ENCODE results near the gene AKR1C8. TPM values are rescaled to one million over a fixed set of nuclear protein-coding genes. Genes with fewer than 3 reads are reported as not detected.
"Not testable (repeated sequence)": the region's sequence is repeated elsewhere in the genome, so short reads cannot be mapped to it uniquely, and the experiment has no call there.

Gene AKR1C8
- under 1 TPM in 1 of 2 experiments, not detected in 1; 0.22 TPM for total RNA-seq

- Mint-ChIP-seq H3K27ac (no peak within 1 kb of the TSS), H3K27me3 (no peaks in the 10 kb centered on the region), H3K4me3 (no peak within 1 kb of the TSS), H3K36me3 (no peaks in the 10 kb centered on the region), H3K9me3 (no peaks in the 10 kb centered on the region), H3K4me1 (no peaks in the 10 kb centered on the region)
- no peak for DNase-seq
Measured at GRCh38 chr10:5184987-5185775, at the start of gene AKR1C8. TSS of gene AKR1C8 (minus strand) at chr10:5185150. CDS start at chr10:5185104, 46 bp downstream.

DNA sequence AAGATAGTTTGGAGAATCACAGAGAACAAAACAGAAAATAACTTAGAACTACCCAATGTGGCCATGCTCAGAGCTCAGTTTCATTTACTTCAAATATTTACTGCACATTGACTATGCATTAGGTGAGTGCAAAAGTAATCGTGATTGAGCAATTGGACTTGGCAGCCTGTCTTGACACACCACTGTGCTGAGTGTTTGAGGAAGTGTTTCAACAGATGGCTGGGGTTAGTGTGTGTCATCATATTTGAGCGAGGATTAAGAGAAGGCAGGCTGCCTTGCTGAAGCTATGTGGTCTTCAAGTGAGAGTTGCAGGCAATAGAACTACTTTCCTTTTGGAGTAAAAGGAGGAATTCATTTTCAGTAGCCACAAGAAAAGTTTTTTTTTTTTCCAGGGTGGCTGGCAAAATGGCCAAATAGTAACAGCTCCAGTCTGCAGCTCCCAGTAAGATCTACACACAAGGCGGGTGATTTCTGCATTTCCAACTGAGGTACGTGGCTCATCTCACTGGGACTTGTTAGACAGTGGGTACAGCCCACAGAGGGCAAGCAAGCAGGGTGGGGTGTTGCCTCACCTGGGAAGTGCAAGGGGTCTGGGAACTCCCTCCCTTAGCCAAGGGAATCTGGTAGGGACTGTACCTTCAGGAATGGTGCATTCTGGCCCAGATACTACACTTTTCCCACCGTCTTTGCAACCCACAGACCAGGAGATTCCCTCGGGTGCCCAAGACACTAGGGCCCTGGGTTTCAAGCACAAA lies 49.3 kb upstream of the AKR1C8 start:
- DNase-seq, result no peak
- H3K27ac Mint-ChIP-seq, result no peak overlapping the region
- H3K27me3 Mint-ChIP-seq, result peaks cover 16% of the 10 kb centered on the region
- H3K4me3 Mint-ChIP-seq, result no peak overlapping the region
- peaks cover 14% of the 10 kb centered on the region for H3K9me3 Mint-ChIP-seq
- H3K36me3 Mint-ChIP-seq, result peaks cover 10% of the 10 kb centered on the region
- no peaks in the 10 kb centered on the region for H3K4me1 Mint-ChIP-seq

GRCh38 chr10:5233324-5233723 lies 48.4 kb upstream of the AKR1C8 start:
- peaks cover 16% of the 10 kb centered on the region for H3K27me3 Mint-ChIP-seq

GRCh38 chr10:5229019-5229418 lies 44.1 kb upstream of the AKR1C8 start:
- Mint-ChIP-seq H3K4me3 (no peak overlapping the region), H3K27me3 (no peaks in the 10 kb centered on the region), H3K27ac (no peak overlapping the region), H3K9me3 (peaks cover 2% of the 10 kb centered on the region), H3K36me3 (no peaks in the 10 kb centered on the region), H3K4me1 (no peaks in the 10 kb centered on the region)
- DNase-seq, result no peak

More at GRCh38 chr10:5233324-5233723, 48.4 kb upstream of the AKR1C8 start:
- DNase-seq, result no peak
- H3K27ac Mint-ChIP-seq, result no peak overlapping the region
- H3K4me3 Mint-ChIP-seq, result no peak overlapping the region
- no peaks in the 10 kb centered on the region for H3K4me1 Mint-ChIP-seq
- H3K36me3 Mint-ChIP-seq, result peaks cover 10% of the 10 kb centered on the region
- H3K9me3 Mint-ChIP-seq, result peaks cover 14% of the 10 kb centered on the region

GRCh38 chr10:5222942-5223341 lies 38.0 kb upstream of the AKR1C8 start:
- H3K4me3 Mint-ChIP-seq, H3K4me1 Mint-ChIP-seq, H3K9me3 Mint-ChIP-seq, H3K27me3 Mint-ChIP-seq, H3K27ac Mint-ChIP-seq, DNase-seq, H3K36me3 Mint-ChIP-seq: not testable (repeated sequence)

DNA sequence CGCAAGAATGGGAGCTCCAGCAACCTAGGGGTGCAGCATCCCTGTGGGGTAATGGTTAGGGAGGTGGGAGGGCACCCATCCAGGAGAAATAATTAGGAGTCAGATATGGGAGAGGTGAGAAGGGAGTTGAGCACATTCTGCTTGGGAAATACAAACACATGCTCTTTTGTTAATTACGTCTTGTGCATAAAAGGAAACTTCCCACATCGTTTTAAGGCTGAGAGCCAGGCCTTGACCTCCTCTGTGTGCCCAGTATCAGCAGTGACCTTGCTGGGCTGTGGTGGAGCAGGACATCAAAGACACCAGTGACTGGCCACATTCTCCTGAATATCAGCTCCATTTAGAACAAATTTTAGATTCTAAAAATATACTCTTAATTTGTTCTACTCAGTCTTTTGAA lies 34.3 kb upstream of the AKR1C8 start:
- H3K4me3 Mint-ChIP-seq, result no peak overlapping the region
- DNase-seq, result no peak
- H3K27me3 Mint-ChIP-seq, result peaks cover 12% of the 10 kb centered on the region
- no peaks in the 10 kb centered on the region for H3K36me3 Mint-ChIP-seq
- no peaks in the 10 kb centered on the region for H3K4me1 Mint-ChIP-seq
- H3K9me3 Mint-ChIP-seq, result peaks cover 4% of the 10 kb centered on the region
- H3K27ac Mint-ChIP-seq, result no peak overlapping the region

- Mint-ChIP-seq H3K9me3 (peaks cover 3% of the 10 kb centered on the region), H3K4me3 (no peak overlapping the region), H3K27me3 (peaks cover 12% of the 10 kb centered on the region), H3K36me3 (no peaks in the 10 kb centered on the region), H3K27ac (no peak overlapping the region), H3K4me1 (no peaks in the 10 kb centered on the region)
- DNase-seq, result no peak
Measured at GRCh38 chr10:5216801-5217200, 31.9 kb upstream of the AKR1C8 start.

- no peak for DNase-seq
- Mint-ChIP-seq H3K27me3 (peaks cover 12% of the 10 kb centered on the region), H3K36me3 (no peaks in the 10 kb centered on the region), H3K9me3 (peaks cover 7% of the 10 kb centered on the region), H3K4me3 (no peak overlapping the region), H3K4me1 (no peaks in the 10 kb centered on the region), H3K27ac (no peak overlapping the region)
Measured at GRCh38 chr10:5211696-5212536, 27.0 kb upstream of the AKR1C8 start.

DNA sequence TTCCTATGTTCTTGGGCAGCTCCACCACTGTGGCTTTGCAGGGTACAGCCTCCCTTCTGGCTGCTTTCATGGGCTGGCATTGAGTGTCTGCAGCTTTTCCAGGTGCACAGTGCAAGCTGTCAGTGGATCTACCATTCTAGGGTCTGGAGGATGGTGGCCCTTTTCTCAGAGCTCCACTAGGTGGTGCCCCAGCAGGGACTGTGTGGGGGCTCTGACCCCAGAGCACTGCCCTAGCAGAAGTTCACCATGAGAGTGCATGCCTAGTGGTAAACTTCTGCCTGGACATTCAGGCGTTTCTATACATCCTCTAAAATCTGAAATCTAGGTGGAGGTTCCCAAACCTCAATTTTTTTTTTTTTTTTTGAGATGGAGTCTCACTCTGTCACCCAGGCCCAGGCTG lies 25.3 kb upstream of the AKR1C8 start:
- not testable (repeated sequence) for H3K4me1 Mint-ChIP-seq, DNase-seq, H3K27ac Mint-ChIP-seq, H3K4me3 Mint-ChIP-seq, H3K36me3 Mint-ChIP-seq, H3K9me3 Mint-ChIP-seq
- peaks cover 11% of the 10 kb centered on the region for H3K27me3 Mint-ChIP-seq

DNA sequence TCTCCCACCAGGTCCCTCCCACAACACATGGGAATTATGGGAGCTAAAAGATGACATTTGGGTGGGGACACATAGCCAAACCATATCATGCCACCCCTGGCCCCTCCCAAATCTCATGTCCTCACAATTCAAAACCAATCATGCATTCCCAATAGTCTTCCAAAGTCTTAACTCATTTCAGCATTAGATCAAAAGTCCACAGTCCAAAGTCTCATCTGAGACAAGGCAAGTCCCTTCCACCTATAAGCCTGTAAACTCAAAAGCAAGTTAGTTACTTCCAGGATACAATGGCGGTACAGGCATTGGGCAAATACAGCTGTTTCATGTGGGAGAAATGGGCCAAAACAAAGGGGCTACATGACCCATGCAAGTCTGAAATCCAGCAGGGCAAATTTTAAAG lies 24.8 kb upstream of the AKR1C8 start:
- H3K4me1 Mint-ChIP-seq, H3K27me3 Mint-ChIP-seq, H3K27ac Mint-ChIP-seq, H3K9me3 Mint-ChIP-seq, H3K36me3 Mint-ChIP-seq, H3K4me3 Mint-ChIP-seq, DNase-seq: not testable (repeated sequence)

- H3K4me3 Mint-ChIP-seq, result no peak overlapping the region
- no peaks in the 10 kb centered on the region for H3K4me1 Mint-ChIP-seq
- DNase-seq, result no peak
- H3K27me3 Mint-ChIP-seq, result peaks cover 10% of the 10 kb centered on the region
- H3K36me3 Mint-ChIP-seq, result peaks cover 1% of the 10 kb centered on the region
- peaks cover 18% of the 10 kb centered on the region for H3K9me3 Mint-ChIP-seq
- no peak overlapping the region for H3K27ac Mint-ChIP-seq
Measured at GRCh38 chr10:5206799-5207198, 21.8 kb upstream of the AKR1C8 start.

DNA sequence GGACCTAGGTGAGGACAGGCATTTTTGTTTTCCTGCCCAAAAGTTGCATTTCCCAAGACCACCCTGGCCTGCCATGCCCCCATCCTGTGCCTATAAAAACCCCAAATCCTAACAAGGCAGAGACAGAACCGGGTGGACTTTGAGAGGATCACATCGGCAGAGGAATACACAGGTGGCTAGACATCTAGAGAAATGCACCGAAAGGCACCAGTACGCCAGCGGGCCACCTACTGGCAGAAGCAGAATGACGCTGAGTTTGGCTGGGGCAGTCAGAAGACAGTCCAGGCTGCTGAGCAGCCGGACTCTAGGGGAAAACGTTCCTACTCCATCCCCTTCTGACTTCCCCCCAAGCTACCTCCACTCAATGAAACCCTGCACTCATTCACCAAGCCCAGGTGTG lies 14.4 kb upstream of the AKR1C8 start:
- peaks cover 4% of the 10 kb centered on the region for H3K27me3 Mint-ChIP-seq
- DNase-seq, result no peak
- H3K4me1 Mint-ChIP-seq, result no peaks in the 10 kb centered on the region
- H3K9me3 Mint-ChIP-seq, result peaks cover 13% of the 10 kb centered on the region
- H3K4me3 Mint-ChIP-seq, result no peak overlapping the region
- peaks cover 1% of the 10 kb centered on the region for H3K36me3 Mint-ChIP-seq
- no peak overlapping the region for H3K27ac Mint-ChIP-seq

DNA sequence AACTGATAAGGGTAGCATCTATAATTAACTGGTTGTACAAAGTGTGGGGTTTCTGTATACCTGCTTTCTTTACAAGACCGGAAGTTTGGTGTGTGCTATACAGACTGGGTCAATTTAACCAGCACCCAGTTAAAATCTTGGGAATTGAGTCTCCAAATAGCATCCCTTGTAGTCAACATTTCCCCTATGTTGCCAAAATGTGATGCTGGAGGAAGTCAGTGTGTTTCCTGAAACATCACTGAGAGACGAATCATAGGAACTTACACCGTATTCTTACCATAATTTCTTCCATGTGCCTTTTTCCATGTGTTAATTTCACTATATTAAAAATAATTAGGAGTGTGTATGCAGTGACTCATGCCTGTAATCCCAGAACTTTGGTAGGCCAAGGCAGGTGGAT lies 13.4 kb upstream of the AKR1C8 start:
- Mint-ChIP-seq H3K27ac (no peak overlapping the region), H3K4me1 (no peaks in the 10 kb centered on the region), H3K27me3 (peaks cover 4% of the 10 kb centered on the region), H3K36me3 (peaks cover 1% of the 10 kb centered on the region), H3K9me3 (peaks cover 8% of the 10 kb centered on the region), H3K4me3 (no peak overlapping the region)
- DNase-seq, result no peak

- DNase-seq, result no peak
- Mint-ChIP-seq H3K36me3 (no peaks in the 10 kb centered on the region), H3K27me3 (no peaks in the 10 kb centered on the region), H3K4me3 (no peak within 1 kb of the TSS), H3K9me3 (no peaks in the 10 kb centered on the region), H3K4me1 (no peaks in the 10 kb centered on the region), H3K27ac (no peak within 1 kb of the TSS)
Measured at GRCh38 chr10:5196702-5197113, 11.8 kb upstream of the AKR1C8 start, which contains the start of gene AKR1C4. TSS of gene AKR1C4 (plus strand) at chr10:5196837. CDS start at chr10:5196868, 31 bp downstream.

Data from activated naive CD8-positive, alpha-beta T cell treated with anti-CD3 and anti-CD28 coated beads for 36 hours (primary cell).